GM21723 (cell line): ENCODE measurements around the gene PLA2G2F.

ENCODE experiments used
- ATAC-seq: cut with Tn5 transposase; IDR thresholded peaks from one replicate; pipeline ENCODE4 v1.9.1; 2021; ENCODE audit warnings: mild to moderate bottlenecking, moderate library complexity; ENCODE audit not compliant: unreplicated experiment

Gene PLA2G2F

DNA sequence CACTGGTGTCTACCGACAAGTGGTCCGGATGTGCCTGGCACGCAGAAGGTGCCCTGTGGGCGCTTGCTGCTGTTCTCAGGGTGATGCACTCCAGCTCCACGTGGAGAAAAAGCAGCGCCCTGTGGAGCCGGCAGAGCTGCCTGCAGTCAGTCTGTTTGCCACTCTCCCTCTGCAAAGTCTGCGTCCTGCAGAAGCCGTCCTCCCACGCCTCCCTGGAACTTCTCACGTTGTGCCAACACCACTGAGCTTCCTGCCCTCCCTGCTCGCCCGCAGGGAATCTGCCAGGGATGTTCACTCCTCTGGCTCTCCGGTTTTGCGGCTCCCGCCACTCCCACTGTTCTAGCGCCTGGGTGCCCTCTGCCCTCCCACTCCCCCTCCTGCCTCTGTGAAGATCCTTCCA is 26.9 kb downstream of the PLA2G2F start:
- ATAC-seq, result no peak

DNA sequence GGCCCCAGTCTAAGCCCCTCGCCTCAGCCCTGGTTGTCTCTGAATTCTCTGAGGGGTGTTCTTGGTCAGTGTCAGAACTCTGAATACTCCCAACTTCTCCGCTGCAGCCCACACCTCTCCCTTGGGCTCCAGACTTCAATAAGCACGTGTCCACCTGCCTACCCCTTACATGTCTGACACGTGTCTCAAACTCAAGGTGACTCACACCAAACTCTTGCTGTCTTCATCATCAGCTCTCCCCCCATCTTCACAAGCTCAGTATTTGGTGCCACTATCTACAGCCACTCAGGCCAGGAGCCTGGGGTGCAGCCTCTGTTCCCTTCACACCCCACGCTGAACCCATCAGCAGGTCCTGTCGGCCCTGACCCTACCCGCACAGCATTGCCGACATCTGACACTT is 28.0 kb downstream of the PLA2G2F start:
- no peak for ATAC-seq

DNA sequence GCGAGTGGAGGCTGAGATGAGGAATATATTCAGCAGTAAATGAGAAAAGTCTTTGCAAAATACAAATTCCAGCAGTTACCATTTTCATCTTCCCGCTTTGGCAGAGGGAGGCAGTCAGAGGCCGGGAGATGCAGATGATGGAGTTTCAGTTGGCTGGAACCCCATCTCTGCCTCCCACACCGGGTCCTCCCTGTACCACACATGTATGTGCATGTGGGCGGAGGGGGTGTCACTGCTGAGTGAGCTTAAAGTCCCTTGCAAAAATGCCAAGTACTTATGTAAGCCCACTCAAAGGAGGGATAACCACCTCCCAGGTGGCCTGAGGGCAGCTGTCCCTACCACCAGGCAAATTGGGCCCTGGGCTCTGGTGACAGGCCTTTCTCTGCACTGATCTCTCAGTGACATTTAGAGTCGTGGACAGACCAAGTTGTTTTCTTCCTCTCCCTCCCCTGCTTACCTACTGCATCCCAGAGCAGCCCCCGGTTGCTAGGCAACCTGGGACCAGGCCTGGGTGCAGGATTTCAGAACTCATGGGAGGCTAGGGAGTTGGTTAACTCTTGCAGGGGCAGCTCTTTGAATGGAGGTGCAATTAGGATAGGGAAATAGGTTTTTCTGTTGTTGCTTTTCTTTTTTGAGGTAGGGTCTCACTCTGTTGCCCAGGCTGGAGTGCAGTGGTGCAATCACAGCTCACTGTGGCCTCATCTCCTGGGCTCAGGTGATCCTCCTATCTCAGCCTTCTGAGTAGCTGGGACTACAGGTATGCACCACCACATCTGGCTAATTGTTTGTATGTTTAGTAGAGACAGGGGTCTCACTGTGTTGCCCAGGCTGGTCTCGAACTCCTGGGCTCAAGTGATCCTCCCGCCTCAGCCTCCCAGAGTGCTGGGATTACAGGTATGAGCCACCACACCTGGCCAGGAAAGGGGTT is 29.7 kb downstream of the PLA2G2F start:
- no peak for ATAC-seq

DNA sequence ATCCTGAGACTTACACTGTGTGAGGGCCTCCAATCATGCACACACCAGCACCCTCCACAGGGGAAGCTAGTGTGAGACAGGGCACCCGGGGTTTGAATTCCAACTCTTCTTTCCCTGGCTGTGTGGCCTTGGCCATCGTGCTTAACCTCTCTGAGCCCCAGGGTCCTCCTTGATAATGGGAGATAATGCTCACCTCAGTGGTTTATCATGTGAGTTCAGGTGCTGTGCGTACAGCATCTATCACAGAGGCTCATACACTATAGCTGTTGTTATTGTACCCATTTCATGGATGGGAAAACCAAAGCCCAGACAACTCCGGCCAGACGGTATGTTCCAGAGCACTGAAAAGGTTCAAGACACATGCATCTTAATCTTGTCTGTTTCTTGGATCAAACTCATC is 30.8 kb downstream of the PLA2G2F start:
- no peak for ATAC-seq

DNA sequence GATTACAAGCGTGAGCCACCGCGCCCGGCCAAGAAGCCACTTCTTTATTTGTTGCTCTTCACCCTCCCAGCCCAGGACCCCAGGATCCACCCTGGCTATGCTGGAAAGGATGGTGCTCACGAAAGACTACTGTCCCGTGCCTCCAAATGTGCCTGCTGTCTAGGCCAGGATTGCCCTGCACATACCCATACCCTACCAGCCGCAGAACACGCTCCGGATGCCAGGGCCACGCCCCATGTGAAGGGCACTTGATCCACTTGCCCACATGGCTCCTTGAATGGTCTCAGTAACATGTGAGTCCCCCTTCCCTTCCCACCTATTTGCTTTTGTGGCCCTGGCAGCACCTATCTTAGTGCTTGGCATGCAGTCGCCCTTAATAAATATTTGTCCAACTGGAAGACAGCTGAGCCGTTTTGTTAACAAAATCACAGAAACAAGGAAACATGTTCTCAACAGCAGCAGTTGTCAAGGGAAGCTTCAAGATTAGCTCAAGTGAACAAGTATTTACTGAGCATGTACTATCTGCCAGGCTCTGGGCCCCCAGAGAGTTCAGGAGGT is 33.0 kb downstream of the PLA2G2F start:
- no peak for ATAC-seq

DNA sequence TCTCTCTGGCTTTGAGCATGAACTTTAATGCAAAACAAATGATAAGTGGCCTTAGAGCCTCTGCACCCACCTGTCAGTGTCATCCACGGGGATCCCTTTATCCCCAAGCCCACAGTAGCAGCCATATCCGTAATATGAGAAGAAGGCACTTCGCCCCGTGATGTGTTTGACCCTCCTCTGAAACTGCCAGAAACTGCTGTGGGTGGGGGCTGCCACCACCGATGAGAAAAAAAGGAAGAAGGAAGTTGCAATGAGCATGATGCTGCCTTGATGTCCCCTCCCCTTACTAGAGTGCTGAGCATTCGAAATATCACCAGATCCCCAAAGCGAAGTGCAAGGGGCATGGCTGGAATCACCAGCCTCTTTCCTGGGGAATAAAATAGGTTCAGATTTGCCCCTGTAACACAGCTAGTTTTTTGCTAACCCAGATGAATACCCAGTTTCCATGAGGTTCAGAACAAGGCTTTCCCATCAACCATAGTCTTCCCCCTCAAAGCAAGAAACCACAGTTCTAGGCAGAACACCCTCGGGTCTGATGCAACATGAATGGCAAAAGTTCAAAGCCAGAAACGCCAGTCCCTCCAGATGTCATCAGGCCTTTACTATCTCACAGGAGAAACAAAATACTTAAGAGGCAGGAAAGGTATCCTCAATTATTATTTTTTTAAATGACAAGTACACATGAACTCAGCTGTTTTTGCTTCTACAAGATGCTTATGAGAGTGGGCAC is 36.0 kb downstream of the PLA2G2F start:
- ATAC-seq, result no peak

DNA sequence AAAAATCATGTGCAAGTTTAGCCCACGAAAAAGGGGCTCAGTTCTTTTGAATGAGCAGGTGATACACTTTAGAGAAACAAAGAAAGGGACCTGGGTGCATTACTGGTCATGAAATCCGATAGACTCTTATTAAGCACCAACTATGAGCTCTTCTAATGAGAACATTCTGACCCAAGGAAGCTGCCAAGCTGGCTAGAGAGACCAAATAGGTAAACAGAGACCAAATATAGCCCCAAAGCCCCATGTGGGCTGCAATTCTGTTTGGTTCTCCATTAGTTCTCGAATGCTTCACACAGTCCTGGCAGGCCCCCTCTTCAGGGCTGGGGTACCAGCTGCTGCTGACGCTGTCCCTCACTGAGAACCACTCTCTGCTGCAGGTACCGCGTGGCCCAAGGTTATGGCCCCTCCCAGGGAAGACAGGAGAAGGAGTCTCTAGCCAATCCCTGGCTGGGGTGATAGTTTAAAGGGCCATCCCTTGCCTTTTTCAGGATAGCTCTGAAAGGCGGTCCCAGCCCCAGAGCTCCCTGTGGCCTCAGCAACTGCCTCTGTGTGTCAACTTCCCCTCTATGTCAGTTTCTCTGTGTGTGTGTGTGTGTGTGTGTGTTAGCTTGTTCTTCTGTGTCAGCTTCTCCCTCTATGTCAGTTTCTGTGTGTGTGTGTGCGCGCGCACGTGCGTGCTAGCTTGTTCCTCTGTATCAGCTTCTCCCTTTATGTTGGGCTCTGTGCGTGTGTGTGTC is 39.7 kb downstream of the PLA2G2F start:
- no peak for ATAC-seq

DNA sequence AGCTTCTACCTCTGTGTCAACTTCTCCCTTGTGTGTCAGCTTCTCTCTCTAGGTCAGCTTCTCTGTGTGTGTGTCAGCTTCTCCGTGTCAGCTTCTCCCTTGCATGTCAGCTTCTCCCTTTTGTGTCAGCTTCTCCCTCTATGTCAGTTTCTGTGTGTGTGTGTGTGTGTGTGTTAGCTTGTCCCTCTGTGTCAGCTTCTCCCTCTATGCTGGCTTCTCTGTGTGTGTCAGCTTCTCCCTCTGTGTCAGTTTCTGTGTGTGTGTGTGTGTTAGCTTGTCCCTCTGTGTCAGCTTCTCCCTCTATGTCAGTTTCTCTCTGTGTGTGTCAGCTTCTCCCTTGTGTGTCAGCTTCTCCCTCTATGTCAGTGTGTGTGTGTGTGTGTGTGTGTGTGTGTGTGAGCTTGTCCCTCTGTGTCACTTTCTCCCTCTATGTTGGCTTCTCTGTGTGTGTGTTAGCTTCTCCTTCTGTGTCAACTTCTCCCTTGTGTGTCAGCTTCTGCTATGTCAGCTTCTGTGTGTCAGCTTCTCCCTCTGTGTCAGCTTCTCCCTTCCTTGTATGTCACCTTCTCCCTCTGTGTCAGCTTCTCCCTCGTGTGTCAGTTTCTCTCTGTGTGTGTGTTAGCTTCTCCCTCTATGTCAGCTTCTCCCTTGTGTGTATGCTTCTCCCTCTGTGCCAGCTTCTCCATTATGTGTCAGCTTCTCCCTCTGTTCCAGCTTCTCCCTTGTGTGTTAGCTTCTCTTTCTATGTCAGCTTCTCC is 40.4 kb downstream of the PLA2G2F start:
- no peak for ATAC-seq

DNA sequence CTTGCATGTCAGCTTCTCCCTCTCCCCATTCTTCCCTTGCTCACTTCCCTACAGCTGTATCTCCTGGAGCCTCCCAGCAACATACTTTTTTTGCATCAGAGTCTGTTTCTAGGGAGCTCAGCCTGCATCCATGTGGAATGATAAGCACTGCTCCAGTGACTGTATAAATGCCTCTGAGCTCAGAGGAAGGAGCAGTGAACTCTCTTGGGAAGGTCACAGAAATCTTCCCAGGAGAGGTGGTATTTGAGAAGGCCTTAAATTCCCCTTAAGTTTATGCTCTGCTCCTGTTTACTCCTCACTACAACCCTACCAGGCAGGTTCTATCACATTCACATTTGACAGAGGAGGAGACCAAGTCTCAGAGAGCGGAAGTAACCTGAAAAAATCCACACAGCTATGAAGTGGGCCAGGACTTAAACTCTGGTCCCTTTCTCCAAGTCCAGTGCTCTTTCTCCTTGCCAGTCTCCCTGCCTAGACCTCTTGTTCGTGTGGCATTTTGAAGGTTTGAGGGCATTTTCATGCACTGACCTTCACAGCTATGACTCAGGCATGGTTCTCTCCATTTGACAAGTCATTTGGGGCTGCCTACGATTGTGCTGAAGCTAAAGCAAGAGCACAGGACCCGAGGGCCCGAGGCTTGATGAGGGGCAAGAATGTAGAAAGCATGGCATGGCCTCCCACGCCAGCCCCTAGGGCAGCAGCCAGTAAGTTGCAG is 41.2 kb downstream of the PLA2G2F start:
- ATAC-seq, result no peak

DNA sequence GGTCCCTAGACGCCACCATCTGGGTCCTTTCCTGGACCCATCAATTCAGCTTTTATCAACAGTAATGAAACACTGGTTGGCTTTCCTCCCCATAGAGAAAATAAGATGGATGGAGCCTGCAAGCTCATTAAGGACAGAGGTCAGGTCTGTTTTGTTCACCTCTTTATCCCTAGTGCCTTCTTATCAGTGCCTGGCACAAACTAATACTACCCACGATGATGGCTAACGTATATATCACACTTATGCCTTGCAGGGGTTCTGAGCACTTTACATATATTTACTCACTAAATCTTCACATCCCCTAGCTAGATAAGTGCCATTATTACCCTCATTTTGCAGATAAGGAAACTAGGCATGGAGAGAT is 41.7 kb downstream of the PLA2G2F start:
- no peak for ATAC-seq

DNA sequence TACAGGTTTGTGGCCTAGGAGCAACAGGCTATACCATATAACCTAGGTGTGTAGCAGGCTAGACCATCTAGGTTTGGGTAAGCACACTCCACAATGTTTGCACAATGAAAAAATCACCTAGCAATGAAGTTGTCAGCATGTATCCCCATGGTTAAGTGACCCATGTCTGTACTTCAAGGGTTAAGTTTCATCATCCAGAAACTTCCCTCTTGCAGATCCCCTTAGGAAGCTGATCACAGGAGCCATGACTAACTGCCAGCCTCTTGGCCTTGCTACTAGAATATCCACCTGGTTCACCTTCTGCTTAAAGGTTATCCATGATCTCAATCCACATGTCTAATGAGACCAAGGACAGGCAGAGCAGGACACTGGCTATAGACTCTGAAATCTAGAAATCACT is 43.3 kb downstream of the PLA2G2F start:
- no peak for ATAC-seq

DNA sequence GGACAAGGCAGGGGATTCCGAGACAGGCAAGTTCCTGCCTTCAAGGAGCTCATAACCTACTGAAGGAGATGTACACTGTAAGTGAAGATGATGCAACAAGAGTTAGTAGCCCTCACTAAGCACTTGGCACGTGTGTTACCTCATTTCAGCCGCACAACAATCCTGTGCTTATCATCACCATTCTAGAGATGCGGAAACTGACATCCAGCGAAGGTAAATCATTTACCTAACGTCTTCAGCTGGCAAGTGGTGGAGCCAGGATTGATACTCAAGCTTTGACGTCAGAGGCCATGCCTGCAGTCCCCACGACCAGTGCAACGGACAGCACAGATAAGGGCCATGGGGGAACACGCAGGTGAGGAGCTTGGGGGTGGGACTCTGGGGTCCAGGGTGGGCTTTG is 43.9 kb downstream of the PLA2G2F start:
- no peak for ATAC-seq

DNA sequence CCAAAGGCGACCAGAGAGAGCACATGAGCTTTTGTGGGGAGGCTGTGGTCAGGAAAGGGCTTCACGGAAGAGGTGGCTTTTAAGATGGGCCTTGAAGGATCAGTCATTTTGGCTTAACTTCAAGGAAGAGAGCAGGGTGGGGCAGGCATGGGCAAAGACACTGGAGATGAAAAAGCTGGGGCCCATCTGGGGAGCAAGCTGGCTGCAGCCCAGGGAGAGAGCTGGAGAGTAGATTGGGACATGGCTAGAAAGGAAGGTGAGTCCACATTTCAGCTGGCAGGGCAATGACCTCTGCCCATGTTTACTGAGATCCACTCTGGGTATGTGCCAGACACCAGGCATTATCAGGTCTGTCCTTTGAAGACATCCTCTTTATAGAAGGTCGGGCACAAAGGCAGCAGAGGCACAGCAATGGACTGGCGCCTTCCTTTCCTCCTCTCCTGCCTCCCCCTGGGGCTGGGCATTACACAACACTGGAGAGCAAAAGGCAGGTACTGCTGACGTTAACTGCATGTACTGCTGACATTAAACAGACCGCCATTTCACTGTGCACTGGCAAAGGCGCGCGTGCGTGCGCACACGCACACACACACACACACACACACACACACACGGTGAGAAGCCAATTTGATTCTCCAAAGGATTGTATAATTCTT is 44.6 kb downstream of the PLA2G2F start:
- ATAC-seq, result no peak

DNA sequence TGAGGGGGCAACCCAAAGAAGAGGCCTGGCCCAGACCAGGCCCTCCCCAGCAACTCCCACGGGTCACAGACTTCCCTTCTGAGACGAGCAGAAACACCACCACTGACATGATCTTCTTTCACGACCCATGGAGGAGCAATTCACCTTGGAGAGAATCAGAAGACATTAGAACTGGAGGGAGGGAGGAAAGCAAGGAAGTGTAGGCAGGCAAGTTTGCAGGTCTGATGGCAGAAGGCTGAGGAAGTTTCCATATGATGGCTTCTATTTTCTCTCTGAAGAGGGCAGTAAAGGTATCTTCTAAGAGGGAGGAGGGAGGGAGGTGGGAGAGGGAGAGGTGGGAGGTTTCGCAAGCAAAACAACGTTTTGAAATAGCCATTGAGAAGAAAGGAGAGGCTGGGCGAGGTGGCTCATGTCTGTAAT is 45.4 kb downstream of the PLA2G2F start:
- no peak for ATAC-seq

DNA sequence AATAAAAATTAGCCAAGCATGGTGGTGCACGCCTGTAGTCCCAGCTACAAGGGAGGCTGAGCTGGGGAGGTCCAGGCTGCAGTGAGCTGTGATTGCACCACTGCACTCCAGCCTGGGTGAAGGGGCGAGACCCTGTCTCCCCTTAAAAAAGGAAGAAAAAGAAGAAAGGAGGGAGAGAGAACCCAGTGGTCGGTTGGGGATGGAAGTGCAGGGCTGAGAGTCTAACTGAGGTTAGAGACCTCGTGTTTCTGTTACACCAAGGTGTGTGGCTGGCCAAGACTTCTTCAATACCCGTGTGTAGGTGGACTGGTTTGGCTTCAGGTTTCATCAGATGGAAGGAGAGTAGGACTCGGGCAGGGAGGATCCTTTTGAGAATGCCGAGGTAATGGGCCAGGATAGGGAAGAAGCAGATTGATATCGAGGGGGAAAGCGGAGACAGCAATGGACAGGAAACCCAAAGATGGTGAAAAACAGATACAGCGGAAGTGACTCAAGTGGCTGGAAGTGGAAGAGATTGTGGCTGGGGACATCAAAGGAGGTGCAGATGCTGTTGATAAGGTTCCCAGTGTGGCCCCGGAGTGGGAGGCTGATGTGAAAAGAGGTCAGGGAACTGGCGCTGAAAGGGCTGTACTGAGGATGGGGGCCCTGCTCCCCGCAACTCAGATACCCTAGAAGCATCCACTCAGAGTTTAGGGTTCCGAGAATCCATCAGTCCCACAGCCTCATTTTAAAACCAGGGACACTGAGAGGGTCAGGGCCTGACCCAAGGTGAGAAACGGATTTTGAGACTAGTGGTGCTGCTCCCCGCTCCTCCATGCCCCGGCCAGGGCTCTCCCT is 46.1 kb downstream of the PLA2G2F start:
- no peak for ATAC-seq

DNA sequence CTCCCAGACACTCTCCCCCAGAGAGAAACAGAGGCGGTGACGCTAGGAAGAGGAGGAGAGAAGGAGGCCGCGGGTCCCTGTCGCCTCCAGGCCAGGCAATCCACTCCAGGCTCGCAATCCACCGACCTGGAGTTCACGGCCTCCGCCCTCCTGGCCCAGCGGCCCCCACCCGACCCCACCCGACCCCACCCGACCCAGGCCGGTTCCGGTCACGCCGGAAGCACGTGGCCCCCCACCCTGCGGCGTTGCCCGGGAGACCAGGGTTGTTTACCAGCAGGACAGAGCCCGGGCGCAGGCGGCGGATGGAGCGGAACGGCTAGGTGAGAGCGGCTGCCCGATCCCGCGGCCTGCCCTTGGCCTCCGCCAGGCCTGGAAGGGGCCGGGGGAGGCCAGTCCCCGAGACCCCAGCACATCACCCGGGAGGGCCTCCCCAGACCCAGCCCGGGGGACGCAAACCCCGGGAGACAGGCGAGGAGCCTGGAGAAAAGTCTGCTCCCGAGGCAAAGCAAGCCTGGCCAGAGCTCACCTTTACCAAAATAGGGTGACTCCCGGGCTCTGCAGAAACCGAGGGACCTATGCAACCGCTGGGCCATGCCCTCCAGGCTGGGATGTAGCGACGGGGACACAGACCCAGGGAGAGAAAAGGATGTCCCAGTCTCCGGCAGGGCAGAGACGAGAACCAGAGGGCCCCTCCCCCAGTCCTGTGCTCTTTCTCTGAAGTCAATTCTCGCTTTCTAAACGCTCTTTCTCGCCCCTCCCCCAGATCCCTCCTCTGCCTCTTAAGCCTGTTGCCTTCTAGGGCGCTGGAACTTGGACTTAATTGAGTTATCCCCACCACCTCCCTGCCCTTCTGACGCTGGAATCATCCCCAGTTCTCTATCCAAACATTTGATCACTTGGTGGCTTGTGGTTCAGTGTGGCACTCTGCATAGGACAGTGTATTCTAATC is 47.0 kb downstream of the PLA2G2F start, which contains the start of the genes PLA2G2C and UBXN10:
Gene PLA2G2C, minus strand, starts transcription at position 685 of the 949 bp plus-strand sequence. CDS start 9,155 bp downstream, outside the sequence.
Gene UBXN10, plus strand, starts transcription at position 263 of the 949 bp plus-strand sequence. CDS start 4,466 bp downstream, outside the sequence.
- no peak for ATAC-seq
